HepG2 (cell line): ENCODE results near the gene PLRG1. TPM values are rescaled to one million over a fixed set of nuclear protein-coding genes. Genes with fewer than 3 reads are reported as not detected.

Source experiments
- ATF7 ChIP-seq, 2 experiments: fragments of 450-650 bp in 1 of 2; sonication (generic) in 1 of 2; formaldehyde crosslinking in 1 of 2; IDR thresholded peaks; 2 replicates each; pipeline versions ENCODE4 v1.4.0 to v1.6.1; 2016 to 2020; ENCODE audit warnings: antibody characterized with exemption in 1 of 2, mild to moderate bottlenecking in 1 of 2, missing genetic modification reagents in 1 of 2
- CCDC6 ChIP-seq: sonication (generic); formaldehyde crosslinking; IDR thresholded peaks from 2 replicates; pipeline ENCODE4 v1.8.1; 2022; ENCODE audit warnings: mild to moderate bottlenecking, missing genetic modification reagents, moderate library complexity
- CREM ChIP-seq, 2 experiments: sonication (generic) in 1 of 2; formaldehyde crosslinking in 1 of 2; IDR thresholded peaks; 2 replicates each; pipeline versions ENCODE4 v1.4.0 to v1.6.1; 2016 to 2020; ENCODE audit warnings: antibody characterized with exemption in 1 of 2, mild to moderate bottlenecking in 1 of 2, missing genetic modification reagents in 1 of 2
- CTCF ChIP-seq: sonication (generic); formaldehyde crosslinking; IDR thresholded peaks from 2 replicates; pipeline ENCODE4 v1.5.0; 2020; ENCODE audit warnings: mild to moderate bottlenecking, missing genetic modification reagents, moderate library complexity
- EEA1 ChIP-seq: sonication (generic); formaldehyde crosslinking; IDR thresholded peaks from 2 replicates; pipeline ENCODE4 v1.5.1; 2020; ENCODE audit warnings: mild to moderate bottlenecking, missing genetic modification reagents, borderline replicate concordance
- FOXK1 ChIP-seq: sonication (generic); formaldehyde crosslinking; IDR thresholded peaks from 2 replicates; pipeline ENCODE4 v1.4.0; 2020; ENCODE audit warnings: low read depth, missing genetic modification reagents, borderline replicate concordance
- NR2F1 ChIP-seq, 2 experiments: fragments of 450-650 bp in 1 of 2; formaldehyde crosslinking in 1 of 2; IDR thresholded peaks; 2 replicates each; pipeline versions ENCODE4 v1.5.0 to v1.6.1; 2016 to 2020; ENCODE audit warnings: mild to moderate bottlenecking in 1 of 2, missing compliant biosample characterization in 1 of 2, missing genetic modification reagents in 1 of 2, moderate library complexity in 1 of 2
- PBX3 ChIP-seq: sonication (generic); formaldehyde crosslinking; IDR thresholded peaks from 2 replicates; pipeline ENCODE4 v1.8.1; 2023; ENCODE audit warnings: missing genetic modification reagents, inconsistent platforms, borderline replicate concordance
- SALL1 ChIP-seq: sonication (generic); formaldehyde crosslinking; IDR thresholded peaks from 2 replicates; pipeline ENCODE4 v1.8.0; 2022; ENCODE audit warnings: mild to moderate bottlenecking, missing genetic modification reagents
- TBL1XR1 ChIP-seq: fragments of 150-350 bp; IDR thresholded peaks from 2 replicates; pipeline ENCODE4 v1.6.1; 2014; ENCODE audit warnings: borderline replicate concordance, low read length; ENCODE audit not compliant: partially characterized antibody
- ZBTB8A ChIP-seq: sonication (generic); formaldehyde crosslinking; IDR thresholded peaks from 2 replicates; pipeline ENCODE4 v1.4.0; 2020; ENCODE audit warnings: mild to moderate bottlenecking, low read depth, missing genetic modification reagents, borderline replicate concordance
- ZFAT ChIP-seq: sonication (generic); formaldehyde crosslinking; conservative IDR thresholded peaks from 2 replicates; pipeline ENCODE4 v1.8.1; 2023; ENCODE audit warnings: missing genetic modification reagents, inconsistent platforms
- ZNF281 ChIP-seq: sonication (generic); formaldehyde crosslinking; IDR thresholded peaks from 2 replicates; pipeline ENCODE4 v1.4.0; 2020; ENCODE audit warnings: missing genetic modification reagents, borderline replicate concordance
- ZNF30 ChIP-seq: sonication (generic); formaldehyde crosslinking; IDR thresholded peaks from 2 replicates; pipeline ENCODE4 v1.5.0; 2020; ENCODE audit warnings: mild to moderate bottlenecking, missing genetic modification reagents
- ZNF484 ChIP-seq: sonication (generic); formaldehyde crosslinking; IDR thresholded peaks from 2 replicates; pipeline ENCODE4 v1.5.1; 2020; ENCODE audit warnings: mild to moderate bottlenecking, low read depth, missing genetic modification reagents, borderline replicate concordance
- ZNF512B ChIP-seq: sonication (generic); formaldehyde crosslinking; IDR thresholded peaks from 2 replicates; pipeline ENCODE4 v1.5.1; 2020; ENCODE audit warnings: missing genetic modification reagents, mild to moderate bottlenecking, borderline replicate concordance
- ZSCAN20 ChIP-seq: sonication (generic); formaldehyde crosslinking; IDR thresholded peaks from 2 replicates; pipeline ENCODE4 v1.4.0; 2020; ENCODE audit warnings: missing genetic modification reagents, mild to moderate bottlenecking, borderline replicate concordance
- ZSCAN5A ChIP-seq: sonication (generic); formaldehyde crosslinking; IDR thresholded peaks from 2 replicates; pipeline ENCODE4 v1.8.0; 2022; ENCODE audit warnings: mild to moderate bottlenecking, missing genetic modification reagents, borderline replicate concordance
- polyA plus RNA-seq, 8 experiments: library from polyadenylated mRNA; depleted of rRNA in 3 of 8; stranded (reverse) in 7 of 8; unstranded in 1 of 8; fragments of >200 nt; fragmentation: Illumina TruSeq in 4 of 8; extraction: Trizol in 4 of 8; gene quantifications; 2 replicates each; pipeline versions ENCODE4 v1.2.1 to v1.2.3, GENCODE V29; 2011 to 2016; ENCODE audit warnings: low read depth in 4 of 8, missing spikeins in 1 of 8, mixed read lengths in 1 of 8; ENCODE audit not compliant: insufficient read depth in 1 of 8
- total RNA-seq, 5 experiments: library from RNA; depleted of rRNA; stranded (reverse); fragments of >200 nt; fragmentation: Illumina TruSeq; extraction: Trizol; gene quantifications; 2 replicates each; pipeline ENCODE4 v1.2.3, GENCODE V29; 2016; ENCODE audit warnings: low read depth in 1 of 5

The PLRG1 gene
- total and polyA plus RNA-seq, 2 of the 13 experiments (the other 11 are each of a cell fraction or from before 2014, with no cell fraction given), result 77.3 to 110 TPM

GRCh38 chr4:154595807-154596206 is 45.6 kb upstream of the PLRG1 start (continued):
- TF ChIP-seq ATF7 (IDR thresholded peaks at IDR 0.05) (no peak), ATF7 (CRISPR knock-in tag; IDR thresholded peaks at IDR 0.05) (no peak), ZNF512B (CRISPR knock-in tag) (peak; percentile 51; the same call in 1 of the 2 replicates), NR2F1 (CRISPR knock-in tag; IDR thresholded peaks at IDR 0.05) (peak; percentile 54 to 81), PBX3 (CRISPR knock-in tag) (no peak), ZNF281 (CRISPR knock-in tag) (peak; percentile 17; the same call in 1 of the 2 replicates), CTCF (CRISPR knock-in tag) (no peak), ZFAT (CRISPR knock-in tag) (no peak), ZSCAN5A (CRISPR knock-in tag) (no peak), SALL1 (peak; percentile 89), ZSCAN20 (no peak), EEA1 (CRISPR knock-in tag) (no peak), CCDC6 (CRISPR knock-in tag) (peak; percentile 47; the same call in 1 of the 2 replicates), FOXK1 (CRISPR knock-in tag) (peak; percentile 89; the same call in 1 of the 2 replicates), TBL1XR1 (no peak), ZNF484 (CRISPR knock-in tag) (no peak), ZNF30 (no peak), ZBTB8A (CRISPR knock-in tag) (no peak), CREM (IDR thresholded peaks at IDR 0.05) (peak; percentile 85), CREM (CRISPR knock-in tag; IDR thresholded peaks at IDR 0.05) (no peak)
